IPS DF 6.9 (cell line): ENCODE measurements around the gene SLC4A7.
"Not testable (repeated sequence)": the region's sequence is repeated elsewhere in the genome, so short reads cannot be mapped to it uniquely, and the experiment has no call there.

Experiments used
- DNase-seq: peaks from one replicate; pipeline ENCODE4 v3.0.0-alpha.2; 2013; ENCODE audit warnings: low read depth, low spot score
- H3K27ac ChIP-seq: one replicate; pipeline ENCODE4 v1.5.1; 2013; ENCODE audit warnings: low read length, control low read depth
- H3K27me3 ChIP-seq: 2 replicates; pipeline ENCODE4 v1.6.1; 2013; ENCODE audit warnings: mild to moderate bottlenecking, low read length; ENCODE audit not compliant: control insufficient read depth, insufficient read depth
- H3K36me3 ChIP-seq: 2 replicates; pipeline ENCODE4 v1.6.1; 2013; ENCODE audit warnings: low read length; ENCODE audit not compliant: control insufficient read depth, insufficient read depth
- H3K4me1 ChIP-seq: 2 replicates; pipeline ENCODE4 v1.6.1; 2013; ENCODE audit warnings: low read length; ENCODE audit not compliant: control insufficient read depth, insufficient read depth
- H3K4me3 ChIP-seq: 2 replicates; pipeline ENCODE4 v1.5.1; 2013; ENCODE audit warnings: mild to moderate bottlenecking, low read length
- H3K9me3 ChIP-seq: 2 replicates; pipeline ENCODE4 v1.6.1; 2013; ENCODE audit warnings: low read length, inconsistent platforms; ENCODE audit not compliant: control insufficient read depth, insufficient read depth
- WGBS: extraction: QIAGEN DNeasy Blood & Tissue Kit; methylation state at CpG from one replicate; pipeline ENCODE4 v1.1.7; 2013; ENCODE audit warnings: mixed read lengths, missing lambda C conversion rate; ENCODE audit not compliant: insufficient read length, insufficient coverage; 5-methylcytosine and 5-hydroxymethylcytosine counted together

The SLC4A7 gene

DNA sequence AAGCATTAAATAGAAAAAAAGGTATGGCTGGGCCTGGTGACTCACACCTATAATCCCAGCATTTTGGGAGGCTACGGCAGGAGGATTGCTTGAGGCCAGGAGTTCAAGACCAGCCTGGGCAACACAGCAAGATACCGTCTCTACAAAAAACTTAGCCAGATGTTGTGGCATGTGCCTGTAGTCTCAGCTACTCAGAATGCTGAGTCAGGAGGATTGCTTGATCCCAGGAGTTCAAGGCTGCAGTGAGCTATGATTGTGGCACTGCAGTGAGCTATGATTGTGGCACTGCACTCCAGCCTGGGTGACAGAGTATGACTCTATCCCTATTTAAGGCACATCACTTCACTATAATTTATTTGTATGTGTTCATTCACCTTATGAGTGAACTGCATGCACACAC lies 54.3 kb downstream of the SLC4A7 start:
- no peak overlapping the region for H3K4me3 ChIP-seq
- no peaks in the 10 kb centered on the region for H3K27me3 ChIP-seq
- no peak overlapping the region for H3K27ac ChIP-seq
- DNase-seq, result no peak
- whole genome bisulfite sequencing, result no CpG with 5 or more reads among the region's 2 CpGs
- no peaks in the 10 kb centered on the region for H3K9me3 ChIP-seq
- peaks cover 5% of the 10 kb centered on the region; the same call in 1 of the 2 replicates for H3K36me3 ChIP-seq
- no peaks in the 10 kb centered on the region for H3K4me1 ChIP-seq

DNA sequence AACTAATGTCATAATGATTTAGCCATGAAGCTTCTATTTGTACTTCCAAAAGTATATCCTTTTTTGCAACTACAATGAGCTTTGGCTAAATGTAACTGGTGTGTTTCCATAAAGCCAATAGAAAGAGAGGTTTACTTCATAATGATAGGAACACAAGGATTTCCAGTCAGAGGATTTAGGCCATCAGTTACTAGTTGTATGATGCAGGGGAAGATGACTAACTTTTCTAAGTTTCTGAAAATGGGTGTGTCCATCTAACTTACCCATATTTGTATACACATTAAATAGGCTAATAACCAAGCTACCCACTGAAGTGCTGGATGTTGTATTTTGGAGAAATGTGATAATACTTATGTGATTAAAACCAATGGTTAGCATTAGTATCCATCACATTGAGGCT lies 55.7 kb downstream of the SLC4A7 start:
- H3K9me3 ChIP-seq, result no peaks in the 10 kb centered on the region
- no peak overlapping the region for H3K27ac ChIP-seq
- DNase-seq, result no peak
- no peaks in the 10 kb centered on the region for H3K27me3 ChIP-seq
- H3K36me3 ChIP-seq, result peaks cover 5% of the 10 kb centered on the region; the same call in 1 of the 2 replicates
- no peak overlapping the region for H3K4me3 ChIP-seq
- no peaks in the 10 kb centered on the region for H3K4me1 ChIP-seq

DNA sequence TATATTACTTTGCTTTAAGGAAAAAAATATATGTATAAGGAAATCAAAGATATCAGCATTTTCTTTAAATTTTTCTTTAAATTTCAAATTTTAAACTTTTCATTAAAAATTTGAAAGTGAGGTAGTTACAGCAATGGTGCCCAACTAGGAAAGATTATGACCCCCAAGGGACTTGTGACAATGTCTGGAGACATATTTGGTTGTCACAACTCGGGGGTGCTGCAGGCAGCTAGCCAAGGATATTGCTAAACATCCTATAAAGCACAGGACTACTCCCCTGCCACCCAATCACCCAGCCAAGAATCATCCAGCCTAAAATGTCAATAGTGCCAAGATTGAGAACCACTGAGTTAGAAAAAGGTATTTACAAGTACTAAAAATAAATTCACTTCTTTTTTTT lies 57.3 kb downstream of the SLC4A7 start:
- WGBS, result no CpG with 5 or more reads among the region's 1 CpG
- Histone ChIP-seq H3K27me3 (no peaks in the 10 kb centered on the region), H3K4me1 (no peaks in the 10 kb centered on the region), H3K9me3 (no peaks in the 10 kb centered on the region), H3K36me3 (peaks cover 5% of the 10 kb centered on the region; the same call in 1 of the 2 replicates), H3K27ac (no peak overlapping the region), H3K4me3 (no peak overlapping the region)
- no peak for DNase-seq

DNA sequence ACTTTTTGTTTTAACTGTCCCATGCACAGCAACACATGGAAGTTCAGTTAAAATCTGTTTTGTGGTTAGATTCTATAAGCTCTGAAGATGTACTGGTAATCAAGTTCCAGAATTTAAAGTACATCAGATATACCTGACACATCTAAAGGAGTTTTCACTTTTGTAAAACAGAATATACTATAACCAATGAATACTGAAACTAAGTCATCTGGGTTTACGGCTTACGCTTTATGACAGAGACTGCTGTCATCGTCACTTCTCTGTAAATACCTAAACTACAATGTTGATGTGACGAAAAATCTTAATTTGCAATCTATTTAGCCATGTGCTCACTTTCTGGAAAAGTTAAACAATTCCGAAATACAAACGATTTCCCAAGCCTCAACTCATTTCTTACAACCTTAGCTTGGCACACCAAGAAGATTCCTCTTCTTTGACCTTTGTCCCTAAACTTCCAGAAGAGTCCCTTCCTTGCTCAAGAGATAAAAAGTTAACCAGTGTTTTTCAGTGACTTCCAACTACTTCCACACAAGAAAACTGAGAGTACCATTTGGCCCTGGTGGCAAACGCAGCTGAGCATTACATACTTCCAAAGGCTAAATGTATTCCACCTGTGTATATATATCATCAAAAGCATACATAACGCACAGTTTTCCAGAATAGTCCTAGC lies 58.2 kb downstream of the SLC4A7 start:
- no peak overlapping the region for H3K4me3 ChIP-seq
- H3K27ac ChIP-seq, result no peak overlapping the region
- no peaks in the 10 kb centered on the region for H3K27me3 ChIP-seq
- no peak for DNase-seq
- peaks cover under 1% of the 10 kb centered on the region; the same call in 1 of the 2 replicates for H3K36me3 ChIP-seq
- H3K4me1 ChIP-seq, result no peaks in the 10 kb centered on the region
- no CpG with 5 or more reads among the region's 8 CpGs for WGBS
- no peaks in the 10 kb centered on the region for H3K9me3 ChIP-seq

DNA sequence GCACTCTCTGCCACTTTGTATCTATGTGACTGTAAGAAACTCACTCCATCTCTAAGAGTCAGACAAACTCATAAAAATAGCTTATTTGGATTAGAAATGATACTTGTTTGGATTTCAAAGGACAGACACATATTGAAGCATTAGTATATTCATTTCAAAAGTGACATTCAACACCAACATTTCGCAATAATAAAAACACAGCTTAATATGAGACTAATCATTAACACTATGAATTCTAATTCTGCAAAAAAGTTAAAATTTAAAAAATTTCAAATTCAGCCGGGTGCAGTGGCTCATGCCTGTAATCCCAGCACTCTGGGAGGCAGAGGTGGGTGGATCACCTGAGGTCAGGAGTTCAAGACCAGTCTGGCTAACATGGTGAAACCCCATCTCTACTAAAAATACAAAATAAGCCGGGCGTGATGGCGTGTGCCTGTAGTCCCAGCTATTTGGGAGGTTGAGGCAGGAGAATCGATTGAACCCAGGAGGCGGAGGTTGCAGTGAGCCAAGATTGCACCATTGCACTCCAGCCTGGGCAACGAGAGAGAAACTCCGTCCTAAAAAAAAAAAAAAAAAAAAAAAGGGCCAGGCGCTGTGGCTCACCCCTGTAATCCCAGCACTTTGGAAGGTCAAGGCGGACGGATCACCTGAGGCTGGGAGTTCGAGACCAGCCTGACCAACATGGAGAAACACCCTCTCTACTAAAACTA lies 59.2 kb downstream of the SLC4A7 start:
- not testable (repeated sequence) for H3K9me3 ChIP-seq, H3K4me1 ChIP-seq, H3K27ac ChIP-seq, H3K4me3 ChIP-seq, DNase-seq, H3K27me3 ChIP-seq, H3K36me3 ChIP-seq
- no CpG with 5 or more reads among the region's 13 CpGs for WGBS

DNA sequence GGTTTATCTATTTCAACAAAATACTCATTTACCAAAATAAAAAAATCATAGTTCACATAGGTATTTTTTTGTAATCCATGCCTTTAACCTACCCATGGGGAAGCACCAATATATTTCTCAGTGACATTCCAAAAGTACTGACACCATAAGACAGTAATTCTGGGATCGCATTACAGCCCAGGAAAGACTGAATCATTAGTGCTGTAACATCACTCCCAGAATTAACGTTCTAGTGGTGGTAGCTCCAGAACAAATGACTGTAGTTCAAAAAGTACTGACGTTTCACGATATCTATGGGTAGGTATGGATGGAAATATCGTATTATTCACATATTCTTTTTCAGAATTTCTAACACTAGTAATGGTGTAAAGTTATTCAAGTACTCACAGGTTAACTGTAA lies 60.7 kb downstream of the SLC4A7 start:
- no CpG with 5 or more reads among the region's 5 CpGs for WGBS
- no peaks in the 10 kb centered on the region for H3K4me1 ChIP-seq
- no peaks in the 10 kb centered on the region for H3K27me3 ChIP-seq
- H3K9me3 ChIP-seq, result no peaks in the 10 kb centered on the region
- no peak for DNase-seq
- H3K4me3 ChIP-seq, result no peak overlapping the region
- H3K36me3 ChIP-seq, result no peaks in the 10 kb centered on the region; the same call in 1 of the 2 replicates
- no peak overlapping the region for H3K27ac ChIP-seq

DNA sequence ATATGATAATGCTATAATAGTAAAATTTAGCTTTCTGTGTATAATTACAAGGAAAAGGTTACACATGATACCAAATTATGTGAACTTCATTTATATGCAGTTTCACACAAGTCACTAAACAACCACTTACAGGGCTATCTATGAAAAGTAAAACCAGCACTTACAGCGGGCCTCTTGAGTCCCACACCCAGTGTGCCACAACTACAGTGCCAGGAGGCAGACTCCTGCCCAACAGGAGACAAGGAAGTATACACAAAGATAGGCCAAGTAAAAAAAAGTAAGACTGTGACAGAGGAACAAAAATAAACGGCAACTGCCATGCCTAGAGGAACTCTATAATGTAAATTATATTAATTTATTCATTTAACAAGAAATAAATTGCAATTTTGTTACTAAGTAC lies 61.6 kb downstream of the SLC4A7 start:
- H3K4me1 ChIP-seq, result no peaks in the 10 kb centered on the region
- no peak overlapping the region for H3K27ac ChIP-seq
- no peaks in the 10 kb centered on the region for H3K9me3 ChIP-seq
- WGBS, result no CpG with 5 or more reads among the region's 2 CpGs
- no peaks in the 10 kb centered on the region for H3K27me3 ChIP-seq
- no peak overlapping the region for H3K4me3 ChIP-seq
- DNase-seq, result no peak
- H3K36me3 ChIP-seq, result no peaks in the 10 kb centered on the region; the same call in 1 of the 2 replicates

DNA sequence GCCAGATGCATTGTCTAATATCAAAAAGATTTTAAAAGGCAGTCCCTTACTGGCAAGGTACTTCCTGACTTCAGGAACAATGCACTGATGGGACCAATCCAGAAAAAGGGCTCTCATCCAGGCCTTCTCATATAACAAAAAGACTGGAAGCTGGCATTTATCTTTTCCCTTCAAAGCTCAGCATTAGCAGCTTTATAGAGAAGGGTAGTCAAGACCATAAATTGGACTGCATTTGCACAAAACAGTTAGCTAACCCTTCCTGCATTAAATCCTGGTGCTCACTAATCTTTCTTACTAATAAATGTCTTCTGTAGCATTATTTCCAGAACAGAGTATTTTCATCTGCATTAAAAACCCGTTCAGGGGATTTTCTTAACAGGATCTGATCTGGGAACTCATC lies 69.0 kb downstream of the SLC4A7 start:
- Histone ChIP-seq H3K36me3 (no peaks in the 10 kb centered on the region; the same call in 1 of the 2 replicates), H3K9me3 (no peaks in the 10 kb centered on the region), H3K4me3 (no peak overlapping the region), H3K27me3 (no peaks in the 10 kb centered on the region), H3K27ac (no peak overlapping the region), H3K4me1 (no peaks in the 10 kb centered on the region)
- WGBS, result no CpG with 5 or more reads among the region's 1 CpG
- no peak for DNase-seq

DNA sequence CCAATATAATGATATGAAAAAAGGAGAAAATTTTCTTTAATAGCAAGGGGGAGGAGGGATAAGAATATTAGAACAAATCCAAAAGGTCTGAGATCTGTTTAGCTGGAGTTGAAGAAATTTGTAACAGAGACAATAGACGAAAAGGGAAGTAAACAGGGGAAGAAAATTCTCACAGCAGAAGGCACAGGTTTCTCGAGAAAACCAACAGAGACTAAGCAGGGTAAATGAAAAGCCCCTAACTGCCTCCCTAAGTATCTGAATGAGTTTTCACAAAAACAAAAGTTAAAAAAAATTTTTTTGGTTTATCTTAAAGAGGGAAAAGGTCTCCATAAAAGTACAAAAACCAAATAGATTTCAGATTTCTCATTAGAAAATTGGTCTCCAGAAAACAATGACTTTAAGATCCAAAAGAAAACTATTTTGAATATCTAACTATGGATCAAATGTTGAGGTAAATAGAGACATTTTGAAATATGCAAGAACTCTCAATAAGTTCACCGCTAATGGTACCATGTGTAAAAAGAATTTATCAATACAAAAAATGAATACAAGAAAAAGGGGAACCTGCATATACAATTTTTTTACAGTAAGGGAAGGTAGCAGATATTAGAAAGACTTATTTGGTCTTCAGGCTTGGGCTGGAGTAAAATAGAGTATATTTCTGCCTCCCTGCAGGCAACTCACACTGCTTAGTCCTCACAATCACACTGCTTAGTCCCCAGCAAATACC lies 91.1 kb downstream of the SLC4A7 start:
- Histone ChIP-seq H3K27ac (no peak overlapping the region), H3K36me3 (no peaks in the 10 kb centered on the region), H3K9me3 (no peaks in the 10 kb centered on the region), H3K4me1 (no peaks in the 10 kb centered on the region), H3K27me3 (no peaks in the 10 kb centered on the region), H3K4me3 (no peak overlapping the region)
- no CpG with 5 or more reads among the region's 3 CpGs for WGBS
- no peak for DNase-seq

DNA sequence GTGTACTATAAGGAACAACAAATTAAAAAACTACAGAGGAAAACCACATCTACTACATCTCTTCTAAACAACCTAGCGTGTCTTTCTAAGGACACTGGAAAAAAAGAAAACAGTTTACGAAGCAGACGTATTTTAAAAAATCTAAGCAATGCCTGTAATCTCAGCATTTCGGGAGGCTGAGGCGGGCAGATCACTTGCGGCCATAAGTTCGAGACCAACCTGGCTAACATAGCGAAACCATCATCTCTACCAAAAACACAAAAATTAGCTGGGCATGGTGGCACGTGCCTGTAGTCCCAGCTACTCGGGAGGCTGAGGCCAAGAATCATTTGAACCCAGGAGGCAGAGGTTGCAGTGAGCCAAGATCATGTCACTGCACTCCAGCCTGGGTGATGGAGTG lies 91.8 kb downstream of the SLC4A7 start:
- not testable (repeated sequence) for H3K4me1 ChIP-seq, H3K27me3 ChIP-seq, H3K27ac ChIP-seq, H3K4me3 ChIP-seq, DNase-seq, H3K36me3 ChIP-seq, H3K9me3 ChIP-seq
- no CpG with 5 or more reads among the region's 10 CpGs for WGBS
